Gastrocnemius medialis (tissue), 4 donors: ENCODE results near the gene RWDD3.

Experiments used
- POLR2A ChIP-seq, 2 donors: fragments of 450-650 bp; IDR thresholded peaks; one replicate each; pipeline ENCODE4 v1.6.1; 2017; ENCODE audit warnings: antibody characterized with exemption in 2 of 2, mild to moderate bottlenecking in 2 of 2, moderate library complexity in 2 of 2
- TF ChIP-seq, protein P1 (sequence below), 5 experiments: fragments of 450-650 bp in 3 of 5; fragments of 200-600 bp in 2 of 5; sonication (generic) in 2 of 5; IDR thresholded peaks in 4 of 5; conservative IDR thresholded peaks in 1 of 5; 1 replicate in 4 of 5; 2 replicates in 1 of 5; pipeline ENCODE4 v1.5.1; 2016 to 2019; ENCODE audit warnings: antibody characterized with exemption in 5 of 5, mild to moderate bottlenecking in 3 of 5, moderate library complexity in 3 of 5

DNA sequence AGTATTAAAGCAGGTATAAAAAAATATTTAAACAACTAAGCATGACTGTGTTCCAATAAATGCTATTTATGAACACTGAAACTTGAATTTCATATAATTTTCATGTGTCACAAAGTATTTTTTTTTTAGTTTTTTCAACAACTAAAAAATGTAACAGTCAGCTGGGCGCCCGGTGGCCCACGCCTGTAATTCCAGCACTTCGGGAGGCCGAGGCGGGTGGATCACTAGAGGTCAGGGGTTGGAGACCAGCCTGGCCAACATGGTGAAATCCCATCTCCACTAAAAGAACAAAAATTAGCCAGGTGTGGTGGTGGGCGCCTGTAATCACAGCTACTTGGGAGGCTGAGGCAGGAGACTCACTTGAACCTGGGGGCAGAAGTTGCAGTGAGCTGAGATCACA lies 42.4 kb downstream of the RWDD3 start:
- TF ChIP-seq, protein P1, sequence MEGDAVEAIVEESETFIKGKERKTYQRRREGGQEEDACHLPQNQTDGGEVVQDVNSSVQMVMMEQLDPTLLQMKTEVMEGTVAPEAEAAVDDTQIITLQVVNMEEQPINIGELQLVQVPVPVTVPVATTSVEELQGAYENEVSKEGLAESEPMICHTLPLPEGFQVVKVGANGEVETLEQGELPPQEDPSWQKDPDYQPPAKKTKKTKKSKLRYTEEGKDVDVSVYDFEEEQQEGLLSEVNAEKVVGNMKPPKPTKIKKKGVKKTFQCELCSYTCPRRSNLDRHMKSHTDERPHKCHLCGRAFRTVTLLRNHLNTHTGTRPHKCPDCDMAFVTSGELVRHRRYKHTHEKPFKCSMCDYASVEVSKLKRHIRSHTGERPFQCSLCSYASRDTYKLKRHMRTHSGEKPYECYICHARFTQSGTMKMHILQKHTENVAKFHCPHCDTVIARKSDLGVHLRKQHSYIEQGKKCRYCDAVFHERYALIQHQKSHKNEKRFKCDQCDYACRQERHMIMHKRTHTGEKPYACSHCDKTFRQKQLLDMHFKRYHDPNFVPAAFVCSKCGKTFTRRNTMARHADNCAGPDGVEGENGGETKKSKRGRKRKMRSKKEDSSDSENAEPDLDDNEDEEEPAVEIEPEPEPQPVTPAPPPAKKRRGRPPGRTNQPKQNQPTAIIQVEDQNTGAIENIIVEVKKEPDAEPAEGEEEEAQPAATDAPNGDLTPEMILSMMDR (IDR thresholded peaks at IDR 0.05 in 4 of 5, conservative IDR thresholded peaks at IDR 0.05 in 1 of 5): no peak
- no peak for TF ChIP-seq POLR2A (IDR thresholded peaks at IDR 0.05)
